ENCODE results near the gene CYBA. TPM values are rescaled to one million over a fixed set of nuclear protein-coding genes. Genes with fewer than 3 reads are reported as not detected.

CYBA gene
- total RNA-seq, 4 donors from 2014 or later = 17.4 to 72.0 (median 38.3) TPM

DNA sequence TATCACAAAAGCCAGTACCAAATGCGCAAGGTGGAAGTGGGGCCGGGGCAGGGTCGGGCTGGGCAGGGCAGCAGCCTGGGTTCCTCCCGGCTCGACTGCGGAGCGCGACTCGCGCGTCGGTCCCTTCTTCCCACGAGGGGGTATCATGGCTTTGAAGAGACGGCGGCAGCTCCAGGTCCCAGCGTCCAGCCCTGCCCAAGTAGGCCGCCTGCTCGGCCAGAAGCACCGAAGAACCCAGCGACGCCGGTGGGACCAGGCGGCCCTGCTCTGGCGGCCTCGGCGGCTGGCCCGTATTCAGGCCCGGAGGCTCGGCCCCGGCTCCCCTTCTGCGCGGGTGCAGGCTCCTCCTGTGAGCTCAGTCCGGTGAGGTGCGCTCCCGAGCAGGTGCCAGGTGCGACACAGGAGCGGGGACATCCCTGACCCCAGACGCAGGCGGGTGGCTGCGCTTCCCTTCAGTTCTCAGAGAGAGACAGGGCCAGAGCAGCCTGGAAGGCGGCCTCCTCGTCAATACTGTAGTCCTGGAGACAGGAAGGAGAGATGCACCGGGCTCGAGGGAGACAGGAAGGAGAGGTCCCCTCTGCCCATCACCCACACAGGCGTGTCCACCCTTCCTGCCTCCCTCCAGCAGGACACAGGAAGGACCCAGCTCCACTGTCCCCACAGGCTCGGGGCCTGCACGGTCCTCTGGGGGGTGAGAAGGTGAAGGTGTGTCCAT is 46.4 kb upstream of the CYBA start:
- intact Hi-C loops (cut with DNase I; ENCODE audit: low total_unique reads) = no loop called here
- Histone ChIP-seq H3K27me3 (no peaks in the 10 kb centered on the region), H3K9me3 (no peaks in the 10 kb centered on the region), H3K36me3 (no peaks in the 10 kb centered on the region), H3K4me1 (no peaks in the 10 kb centered on the region), H3K27ac (no peak overlapping the region), H3K4me3 (no peak overlapping the region)
- DNase-seq = no peak
- no peak for TF ChIP-seq POLR2A (IDR thresholded peaks at IDR 0.05)
- TF ChIP-seq CTCF (IDR thresholded peaks at IDR 0.05) = no peak

DNA sequence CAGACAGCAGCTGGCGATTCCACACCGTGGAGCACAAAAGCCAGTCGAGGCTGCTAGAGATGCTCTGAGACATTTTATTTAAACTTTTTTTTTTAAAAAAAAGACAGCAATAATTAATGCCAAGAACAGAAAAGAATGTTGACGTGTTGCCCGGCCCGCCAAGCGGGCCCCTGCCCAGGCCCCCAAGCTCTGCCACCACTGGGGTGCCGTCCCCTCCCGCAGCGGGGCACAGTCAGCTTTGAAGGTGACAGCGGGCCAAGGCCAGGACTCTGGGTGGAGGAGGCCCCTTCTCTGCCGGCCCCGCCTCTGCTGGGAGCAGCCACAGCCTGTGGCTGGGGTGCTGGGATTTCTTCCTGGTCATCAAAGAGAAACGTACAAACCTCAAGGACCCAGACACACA is 45.6 kb upstream of the CYBA start:
- intact Hi-C loops (cut with DNase I; ENCODE audit: low total_unique reads) = no loop called here
- no peak overlapping the region for H3K27ac ChIP-seq
- TF ChIP-seq CTCF (IDR thresholded peaks at IDR 0.05) (no peak), POLR2A (IDR thresholded peaks at IDR 0.05) (no peak)

GRCh38 chr16:88695753-88696152 is 44.9 kb upstream of the CYBA start:
- DNase-seq = no peak
- no peaks in the 10 kb centered on the region for H3K9me3 ChIP-seq
- no peak overlapping the region for H3K4me3 ChIP-seq
- intact Hi-C loops (cut with DNase I; ENCODE audit: low total_unique reads) = no loop called here
- H3K27ac ChIP-seq = no peak overlapping the region
- no peaks in the 10 kb centered on the region for H3K27me3 ChIP-seq
- H3K4me1 ChIP-seq = no peaks in the 10 kb centered on the region
- no peak for TF ChIP-seq CTCF (IDR thresholded peaks at IDR 0.05)
- no peak for TF ChIP-seq POLR2A (IDR thresholded peaks at IDR 0.05)
- H3K36me3 ChIP-seq = no peaks in the 10 kb centered on the region

More for the DNA sequence above, 45.6 kb upstream of the CYBA start:
- Histone ChIP-seq H3K36me3 (no peaks in the 10 kb centered on the region), H3K4me1 (no peaks in the 10 kb centered on the region), H3K27me3 (no peaks in the 10 kb centered on the region), H3K9me3 (no peaks in the 10 kb centered on the region), H3K4me3 (no peak overlapping the region)
- no peak for DNase-seq

DNA sequence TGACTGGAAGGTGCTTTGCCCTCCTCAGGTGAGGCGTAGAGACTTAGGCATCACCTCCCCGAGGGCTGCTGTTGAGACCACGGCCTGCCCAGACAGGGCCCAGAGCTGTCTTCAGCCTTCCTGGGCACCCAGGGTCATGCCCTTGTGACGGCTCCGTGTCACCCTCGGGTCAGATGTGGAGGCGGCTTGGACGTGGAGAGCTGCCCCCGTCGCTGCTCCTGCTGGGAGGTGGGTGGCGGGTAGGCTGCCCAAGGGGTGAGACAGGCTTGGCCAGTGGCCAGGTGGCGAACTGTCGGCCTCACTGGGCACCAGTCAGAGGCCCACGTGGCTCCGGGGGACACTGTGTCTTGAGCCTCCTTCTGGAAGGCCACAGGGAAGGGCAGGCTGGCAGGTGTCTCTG is 44.4 kb upstream of the CYBA start:
- Histone ChIP-seq H3K27me3 (no peaks in the 10 kb centered on the region), H3K27ac (no peak overlapping the region), H3K4me3 (no peak overlapping the region), H3K9me3 (no peaks in the 10 kb centered on the region), H3K4me1 (no peaks in the 10 kb centered on the region), H3K36me3 (no peaks in the 10 kb centered on the region)
- no peak for DNase-seq
- intact Hi-C loops (cut with DNase I; ENCODE audit: low total_unique reads) = no loop called here
- TF ChIP-seq POLR2A (IDR thresholded peaks at IDR 0.05) = no peak
- no peak for TF ChIP-seq CTCF (IDR thresholded peaks at IDR 0.05)

GRCh38 chr16:88694221-88695087 is 43.6 kb upstream of the CYBA start:
- no peaks in the 10 kb centered on the region for H3K4me1 ChIP-seq
- TF ChIP-seq POLR2A (IDR thresholded peaks at IDR 0.05) (no peak), CTCF (IDR thresholded peaks at IDR 0.05) (no peak)
- DNase-seq = no peak

More at GRCh38 chr16:88694221-88695087, 43.6 kb upstream of the CYBA start:
- no peaks in the 10 kb centered on the region for H3K9me3 ChIP-seq
- intact Hi-C loops (cut with DNase I; ENCODE audit: low total_unique reads) = no loop called here
- no peaks in the 10 kb centered on the region for H3K27me3 ChIP-seq
- no peaks in the 10 kb centered on the region for H3K36me3 ChIP-seq
- no peak overlapping the region for H3K4me3 ChIP-seq
- H3K27ac ChIP-seq = no peak overlapping the region

Data from uterus (tissue), 4 donors.